Hypothalamus (tissue), 51 donors: ENCODE results near the gene SCYGR6.
"Not testable (repeated sequence)": the region's sequence is repeated elsewhere in the genome, so short reads cannot be mapped to it uniquely, and the experiment has no call there.

Experiments used
- DNase-seq, 51 donors: peaks; one replicate each; lab custom pipeline; 2025; lab: John Stamatoyannopoulos, UW

The SCYGR6 gene

GRCh38 chr2:227724394-227725039, at the start of gene SCYGR6:
Gene SCYGR6, minus strand, starts transcription at chr2:227724757. Its CDS starts 0 bp downstream, at chr2:227724757.
- DNase-seq = no peak

GRCh38 chr2:227774011-227774624, 49.6 kb upstream of the SCYGR6 start:
- DNase-seq = no peak

- DNase-seq = no peak
Measured at GRCh38 chr2:227772932-227773331, 48.4 kb upstream of the SCYGR6 start.

- DNase-seq = no peak
Measured at GRCh38 chr2:227772197-227772661, 47.7 kb upstream of the SCYGR6 start.

GRCh38 chr2:227767830-227768229, 43.3 kb upstream of the SCYGR6 start:
- DNase-seq = no peak

- DNase-seq = peak; percentile 4 to 81 (median 56)
Measured at GRCh38 chr2:227766373-227766883, 41.9 kb upstream of the SCYGR6 start.

GRCh38 chr2:227765788-227766372, 41.3 kb upstream of the SCYGR6 start:
- no peak for DNase-seq

- DNase-seq = no peak
Measured at GRCh38 chr2:227761740-227762476, 37.4 kb upstream of the SCYGR6 start.

- no peak for DNase-seq
Measured at GRCh38 chr2:227759411-227760118, 35.0 kb upstream of the SCYGR6 start.

GRCh38 chr2:227756261-227756660, 31.7 kb upstream of the SCYGR6 start:
- DNase-seq = not testable (repeated sequence)

GRCh38 chr2:227748079-227748478, 23.5 kb upstream of the SCYGR6 start:
- DNase-seq = no peak

- DNase-seq = no peak
Measured at GRCh38 chr2:227745594-227745993, 21.0 kb upstream of the SCYGR6 start, which contains the start of gene SCYGR8. Gene SCYGR8, plus strand, starts transcription at chr2:227745894. Its CDS starts 0 bp downstream, at chr2:227745894.

- DNase-seq = not testable (repeated sequence)
Measured at GRCh38 chr2:227740705-227741104, 16.1 kb upstream of the SCYGR6 start.

GRCh38 chr2:227739351-227739750, 14.8 kb upstream of the SCYGR6 start:
- DNase-seq = no peak

- DNase-seq = no peak
Measured at GRCh38 chr2:227728035-227728434, 3.5 kb upstream of the SCYGR6 start, which contains the start of gene SCYGR7. Gene SCYGR7, plus strand, starts transcription at chr2:227728335. Its CDS starts 0 bp downstream, at chr2:227728335.

- not testable (repeated sequence) for DNase-seq
Measured at GRCh38 chr2:227722821-227723220, 1.7 kb downstream of the SCYGR6 start.

- DNase-seq = no peak
Measured at GRCh38 chr2:227720680-227721079, 3.9 kb downstream of the SCYGR6 start.

GRCh38 chr2:227719641-227720040, 4.9 kb downstream of the SCYGR6 start:
- no peak for DNase-seq

GRCh38 chr2:227717687-227718567, 6.6 kb downstream of the SCYGR6 start, which contains the start of gene SLC19A3:
Gene SLC19A3, minus strand, starts transcription at chr2:227718028. Its CDS starts 15,710 bp downstream, at chr2:227702318.
- DNase-seq = peak; percentile 2 to 90 (median 68)
